Gastrocnemius medialis (tissue), 4 donors: Measurements from ENCODE around the gene C1QTNF3.

Source experiments
- POLR2A ChIP-seq, 2 donors: fragments of 450-650 bp; IDR thresholded peaks; one replicate each; pipeline ENCODE4 v1.6.1; 2017; ENCODE audit warnings: antibody characterized with exemption in 2 of 2, mild to moderate bottlenecking in 2 of 2, moderate library complexity in 2 of 2
- TF ChIP-seq, protein P1 (sequence below), 5 experiments: fragments of 450-650 bp in 3 of 5; fragments of 200-600 bp in 2 of 5; sonication (generic) in 2 of 5; IDR thresholded peaks in 4 of 5; conservative IDR thresholded peaks in 1 of 5; 1 replicate in 4 of 5; 2 replicates in 1 of 5; pipeline ENCODE4 v1.5.1; 2016 to 2019; ENCODE audit warnings: antibody characterized with exemption in 5 of 5, mild to moderate bottlenecking in 3 of 5, moderate library complexity in 3 of 5

DNA sequence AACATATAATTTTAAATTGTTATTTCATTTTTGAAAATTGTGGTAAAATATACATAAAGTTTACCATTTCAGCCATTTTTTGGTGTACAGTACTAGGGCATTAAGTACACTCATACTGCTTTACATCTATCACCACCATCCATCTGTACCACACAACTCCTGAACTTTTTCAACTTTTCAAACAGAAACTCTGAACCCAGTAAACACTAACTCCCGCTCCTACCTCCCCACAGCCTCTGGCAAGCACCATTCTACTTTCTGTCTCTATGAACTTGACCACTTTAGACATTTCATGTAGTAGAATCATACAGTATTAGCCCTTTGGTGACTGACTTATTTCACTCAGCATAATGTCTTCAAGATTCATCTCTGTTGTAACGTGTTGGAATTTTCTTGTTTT lies 50.1 kb downstream of the C1QTNF3 start:
- TF ChIP-seq, protein P1, sequence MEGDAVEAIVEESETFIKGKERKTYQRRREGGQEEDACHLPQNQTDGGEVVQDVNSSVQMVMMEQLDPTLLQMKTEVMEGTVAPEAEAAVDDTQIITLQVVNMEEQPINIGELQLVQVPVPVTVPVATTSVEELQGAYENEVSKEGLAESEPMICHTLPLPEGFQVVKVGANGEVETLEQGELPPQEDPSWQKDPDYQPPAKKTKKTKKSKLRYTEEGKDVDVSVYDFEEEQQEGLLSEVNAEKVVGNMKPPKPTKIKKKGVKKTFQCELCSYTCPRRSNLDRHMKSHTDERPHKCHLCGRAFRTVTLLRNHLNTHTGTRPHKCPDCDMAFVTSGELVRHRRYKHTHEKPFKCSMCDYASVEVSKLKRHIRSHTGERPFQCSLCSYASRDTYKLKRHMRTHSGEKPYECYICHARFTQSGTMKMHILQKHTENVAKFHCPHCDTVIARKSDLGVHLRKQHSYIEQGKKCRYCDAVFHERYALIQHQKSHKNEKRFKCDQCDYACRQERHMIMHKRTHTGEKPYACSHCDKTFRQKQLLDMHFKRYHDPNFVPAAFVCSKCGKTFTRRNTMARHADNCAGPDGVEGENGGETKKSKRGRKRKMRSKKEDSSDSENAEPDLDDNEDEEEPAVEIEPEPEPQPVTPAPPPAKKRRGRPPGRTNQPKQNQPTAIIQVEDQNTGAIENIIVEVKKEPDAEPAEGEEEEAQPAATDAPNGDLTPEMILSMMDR (IDR thresholded peaks at IDR 0.05 in 4 of 5, conservative IDR thresholded peaks at IDR 0.05 in 1 of 5) = no peak
- TF ChIP-seq POLR2A (IDR thresholded peaks at IDR 0.05) = no peak
